Fibroblast of lung (primary cell): Measurements from ENCODE around the gene VEGFA.

Experiments
- EZH2 ChIP-seq: IDR thresholded peaks from 2 replicates; pipeline ENCODE4 v1.5.1; 2012; ENCODE audit warnings: low read length, control low read depth, mild to moderate bottlenecking; ENCODE audit errors: missing control alignments
- TF ChIP-seq, protein P1 (sequence below), 2 donors: IDR thresholded peaks in 1 of 2; conservative IDR thresholded peaks in 1 of 2; 1 replicate in 1 of 2; 2 replicates in 1 of 2; pipeline ENCODE4 v1.5.1; 2011 to 2012; ENCODE audit warnings: low read length in 2 of 2, control low read depth in 1 of 2, inconsistent platforms in 1 of 2, low read depth in 1 of 2, mild to moderate bottlenecking in 1 of 2

DNA sequence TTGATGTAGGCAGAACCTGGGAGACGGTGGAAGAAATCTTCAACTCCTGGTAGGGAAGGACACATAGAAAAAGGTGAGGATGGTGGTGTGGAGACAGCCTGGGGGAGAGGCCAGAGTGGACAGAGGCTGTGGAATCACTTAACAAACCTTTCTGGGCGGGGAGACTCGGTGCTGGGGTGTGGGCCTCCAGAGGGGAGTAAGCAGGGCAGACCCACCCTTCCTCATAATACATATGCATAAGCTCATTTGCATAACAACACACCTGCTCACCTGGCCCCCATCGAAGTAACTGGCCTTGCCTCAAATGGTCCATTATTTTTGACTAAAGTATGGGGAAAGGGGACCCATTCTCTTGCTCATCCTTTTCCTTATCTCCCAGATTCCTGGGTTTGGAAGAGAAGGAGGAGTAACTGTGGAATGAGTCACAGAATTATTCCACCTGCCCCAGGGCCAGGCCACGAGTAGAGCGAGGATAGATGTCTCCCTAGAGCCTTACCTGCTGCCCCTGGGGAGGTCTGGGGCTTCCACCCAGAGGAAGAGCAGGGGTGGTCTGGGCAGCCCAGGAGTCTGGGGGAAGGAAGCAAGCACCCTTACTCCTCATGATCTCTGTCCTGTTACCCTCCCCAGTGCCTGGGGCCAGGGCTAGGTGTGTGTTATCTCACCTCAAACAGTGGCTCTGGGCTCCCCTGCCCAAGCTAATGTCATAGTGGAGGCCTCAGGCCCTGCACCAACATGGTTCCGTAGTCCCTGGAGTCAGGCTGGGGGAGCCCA lies 10.7 kb upstream of the VEGFA start:
- TF ChIP-seq, protein P1, sequence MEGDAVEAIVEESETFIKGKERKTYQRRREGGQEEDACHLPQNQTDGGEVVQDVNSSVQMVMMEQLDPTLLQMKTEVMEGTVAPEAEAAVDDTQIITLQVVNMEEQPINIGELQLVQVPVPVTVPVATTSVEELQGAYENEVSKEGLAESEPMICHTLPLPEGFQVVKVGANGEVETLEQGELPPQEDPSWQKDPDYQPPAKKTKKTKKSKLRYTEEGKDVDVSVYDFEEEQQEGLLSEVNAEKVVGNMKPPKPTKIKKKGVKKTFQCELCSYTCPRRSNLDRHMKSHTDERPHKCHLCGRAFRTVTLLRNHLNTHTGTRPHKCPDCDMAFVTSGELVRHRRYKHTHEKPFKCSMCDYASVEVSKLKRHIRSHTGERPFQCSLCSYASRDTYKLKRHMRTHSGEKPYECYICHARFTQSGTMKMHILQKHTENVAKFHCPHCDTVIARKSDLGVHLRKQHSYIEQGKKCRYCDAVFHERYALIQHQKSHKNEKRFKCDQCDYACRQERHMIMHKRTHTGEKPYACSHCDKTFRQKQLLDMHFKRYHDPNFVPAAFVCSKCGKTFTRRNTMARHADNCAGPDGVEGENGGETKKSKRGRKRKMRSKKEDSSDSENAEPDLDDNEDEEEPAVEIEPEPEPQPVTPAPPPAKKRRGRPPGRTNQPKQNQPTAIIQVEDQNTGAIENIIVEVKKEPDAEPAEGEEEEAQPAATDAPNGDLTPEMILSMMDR (conservative IDR thresholded peaks at IDR 0.05 in 1 of 2, IDR thresholded peaks at IDR 0.05 in 1 of 2; ENCODE audit: low read depth in 1 of 2, low read length in 2 of 2), result no peak
- TF ChIP-seq EZH2, result no peak
